ENCODE data around the gene CCL14. TPM values are rescaled to one million over a fixed set of nuclear protein-coding genes. Genes with fewer than 3 reads are reported as not detected.

The CCL14 gene
- total and polyA plus RNA-seq, 11 donors, result 0.69 to 31.5 (median 3.5) TPM

DNA sequence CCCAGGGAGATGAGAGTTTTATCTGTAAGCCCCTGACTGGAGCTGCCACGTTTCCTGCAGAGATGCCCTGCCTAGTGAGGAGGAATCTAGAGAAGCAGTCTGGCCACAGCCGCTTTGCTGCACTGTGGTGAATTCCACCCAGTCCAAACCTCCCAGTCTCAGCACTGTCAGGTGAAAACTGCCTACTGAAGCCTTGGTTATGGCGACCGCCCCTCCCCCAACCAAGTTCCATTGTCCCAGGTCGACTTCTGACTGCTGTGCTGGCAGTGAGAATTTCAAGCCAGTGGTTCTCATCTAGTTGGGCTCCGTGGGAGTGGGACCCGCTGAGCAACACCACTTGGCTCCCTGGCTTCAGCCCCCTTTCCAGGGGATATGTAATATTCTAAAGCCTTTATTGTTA is 32.8 kb downstream of the CCL14 start:
- 44 to 68% (median 47%) methylated on average over 7 of the region's 7 CpGs for WGBS, 4 donors
- Histone ChIP-seq H3K4me3 (no peak overlapping the region), H3K27me3 (peaks cover 0 to 16% (median 0%) of the 10 kb centered on the region in 9 donors), H3K9me3 (peaks cover 0 to 2% (median 0%) of the 10 kb centered on the region in 12 donors), H3K27ac (no peak overlapping the region), H3K4me1 (no peaks in the 10 kb centered on the region), H3K36me3 (no peaks in the 10 kb centered on the region)
- no peak for TF ChIP-seq POLR2A (IDR thresholded peaks at IDR 0.05)
- TF ChIP-seq CTCF (IDR thresholded peaks at IDR 0.05), result no peak
- DNase-seq (no peak), ATAC-seq (no peak)
- intact Hi-C loops (cut with DNase I), result loop anchor here in 2 of 10 donors (10.0 kb wide), 2 partner anchors 59 to 1211 kb away; no protein-coding TSS in a partner anchor

DNA sequence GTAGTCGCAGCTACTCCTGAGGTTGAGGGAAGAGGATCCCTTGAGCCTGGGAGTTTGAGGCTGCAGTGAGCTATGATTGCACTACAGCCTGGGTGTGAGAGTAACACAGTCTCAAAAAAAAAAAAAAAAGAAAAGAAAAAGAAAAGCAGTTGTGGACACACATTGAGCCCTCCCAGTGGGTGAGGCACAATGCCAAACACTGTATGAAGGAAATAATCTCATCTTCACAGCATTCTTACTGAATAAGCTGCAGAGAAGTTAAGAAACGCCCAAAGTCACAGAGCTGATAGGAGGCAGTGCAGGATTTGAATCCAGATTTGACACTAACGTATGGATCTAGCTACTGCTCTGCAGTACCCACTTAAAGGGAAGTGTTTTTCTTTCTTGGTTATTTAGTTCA is 37.1 kb downstream of the CCL14 start:
- DNase-seq, result no peak
- WGBS, 4 donors, result 60 to 71% (median 66%) methylated on average over 3 of the region's 3 CpGs
- H3K27me3 ChIP-seq, result peaks cover 0 to 4% (median 0%) of the 10 kb centered on the region in 9 donors
- no peaks in the 10 kb centered on the region for H3K4me1 ChIP-seq
- no peak for TF ChIP-seq POLR2A (IDR thresholded peaks at IDR 0.05)
- TF ChIP-seq CTCF (IDR thresholded peaks at IDR 0.05), result no peak
- no peaks in the 10 kb centered on the region for H3K9me3 ChIP-seq
- no peak overlapping the region for H3K27ac ChIP-seq
- H3K36me3 ChIP-seq, result no peaks in the 10 kb centered on the region
- H3K4me3 ChIP-seq, result no peak overlapping the region
- intact Hi-C loops (cut with DNase I), result no loop called here
- no peak for ATAC-seq

DNA sequence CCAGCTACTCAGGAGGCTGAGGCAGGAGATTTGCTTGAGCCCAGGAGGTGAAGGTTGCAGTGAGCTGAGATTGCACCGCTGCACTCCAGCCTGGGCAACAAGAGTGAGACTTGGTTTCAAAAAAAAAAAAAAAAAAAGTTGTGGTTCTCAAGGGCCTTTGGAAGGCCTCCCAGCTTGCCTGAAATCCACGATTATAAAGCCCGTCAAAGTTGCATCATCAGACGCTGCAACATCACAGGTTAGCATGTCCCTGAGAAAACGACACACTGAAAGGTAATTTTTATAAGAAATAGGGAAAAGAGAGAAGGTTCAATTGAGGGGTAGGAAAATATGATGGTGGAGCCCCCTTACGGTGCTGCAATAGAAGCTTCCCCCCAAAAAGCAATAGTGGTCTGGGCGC is 38.4 kb downstream of the CCL14 start:
- intact Hi-C loops (cut with DNase I), result no loop called here
- DNase-seq (no peak), ATAC-seq (no peak)
- H3K9me3 ChIP-seq, result no peaks in the 10 kb centered on the region
- H3K36me3 ChIP-seq, result no peaks in the 10 kb centered on the region
- H3K4me3 ChIP-seq, result no peak overlapping the region
- peaks cover 0 to 7% (median 0%) of the 10 kb centered on the region in 9 donors for H3K27me3 ChIP-seq
- TF ChIP-seq CTCF (IDR thresholded peaks at IDR 0.05) (no peak), POLR2A (IDR thresholded peaks at IDR 0.05) (no peak)
- no peak overlapping the region for H3K27ac ChIP-seq
- H3K4me1 ChIP-seq, result no peaks in the 10 kb centered on the region
- WGBS, 4 donors, result 90 to 96% (median 93%) methylated on average over 7 of the region's 7 CpGs

GRCh38 chr17:35947156-35947585 is 39.4 kb downstream of the CCL14 start:
- Histone ChIP-seq H3K4me1 (no peaks in the 10 kb centered on the region), H3K9me3 (no peaks in the 10 kb centered on the region), H3K27ac (no peak overlapping the region), H3K27me3 (peaks cover 0 to 7% (median 0%) of the 10 kb centered on the region in 9 donors), H3K4me3 (peak overlapping the region in 3 of 12 donors; percentile 15 to 31 (median 25)), H3K36me3 (no peaks in the 10 kb centered on the region)
- intact Hi-C loops (cut with DNase I), result no loop called here
- DNase-seq (peak in 2 of 5 donors; percentile 19 to 36), ATAC-seq (peak in 1 of 4 donors; percentile 65)
- TF ChIP-seq POLR2A (IDR thresholded peaks at IDR 0.05) (no peak), CTCF (IDR thresholded peaks at IDR 0.05) (peak; percentile 42 to 75 (median 66))
- WGBS, 4 donors, result 23 to 39% (median 33%) methylated on average over 12 of the region's 12 CpGs
